Activated T-cell treated with anti-CD3 and anti-CD28 coated beads, Interleukin-2, amount 50 U/mL, for 72 hours (primary cell): Measurements from ENCODE around the gene RBM20. TPM values are rescaled to one million over a fixed set of nuclear protein-coding genes. Genes with fewer than 3 reads are reported as not detected.
"Not testable (repeated sequence)": the region's sequence is repeated elsewhere in the genome, so short reads cannot be mapped to it uniquely, and the experiment has no call there.

ENCODE experiments used
- ATAC-seq, 2 donors: fragments of 150-1000 bp; cut with Tn5 transposase; replicated peaks in 1 of 2; 2 replicates each; pipeline ENCODE4 v1.10.0; 2021; ENCODE audit warnings: moderate library complexity in 2 of 2, mild to moderate bottlenecking in 1 of 2
- DNase-seq, 2 donors: peaks; one replicate each; pipeline ENCODE4 v3.0.0; 2021 to 2022; ENCODE audit warnings: mixed read lengths in 1 of 2
- H3K27ac Mint-ChIP-seq: one replicate; pipeline ENCODE4 v1.8.0; 2022; ENCODE audit warnings: mild to moderate bottlenecking, moderate library complexity, mixed read lengths
- H3K27me3 Mint-ChIP-seq: one replicate; pipeline ENCODE4 v1.8.0; 2022; ENCODE audit warnings: low read depth, mixed read lengths
- H3K36me3 Mint-ChIP-seq, 2 donors: one replicate each; pipeline ENCODE4 v1.8.0; 2022; ENCODE audit warnings: mixed read lengths in 2 of 2, mild to moderate bottlenecking in 1 of 2; ENCODE audit not compliant: insufficient read depth in 2 of 2
- H3K4me1 Mint-ChIP-seq: one replicate; pipeline ENCODE4 v1.8.0; 2022; ENCODE audit warnings: low read depth, mixed read lengths
- H3K4me3 Mint-ChIP-seq, 2 donors: one replicate each; pipeline ENCODE4 v1.8.0; 2022; ENCODE audit warnings: mild to moderate bottlenecking in 2 of 2, mixed read lengths in 2 of 2, moderate library complexity in 2 of 2
- H3K9me3 Mint-ChIP-seq, 2 donors: one replicate each; pipeline ENCODE4 v1.8.0; 2022; ENCODE audit warnings: mixed read lengths in 2 of 2
- total RNA-seq, 2 donors: library from RNA; stranded (reverse); gene quantifications; one replicate each; pipeline ENCODE4 v1.2.3, GENCODE V29; 2022

The RBM20 gene
- total RNA-seq, 2 donors from 2014 or later = 0.37 to 0.72 TPM

GRCh38 chr10:110767601-110768000, 123.5 kb downstream of the RBM20 start:
- H3K9me3 Mint-ChIP-seq, H3K36me3 Mint-ChIP-seq: not testable (repeated sequence)
- peaks cover 12% of the 10 kb centered on the region for H3K27me3 Mint-ChIP-seq

GRCh38 chr10:110770243-110770642, 126.1 kb downstream of the RBM20 start:
- H3K9me3 Mint-ChIP-seq = peaks cover 0 to 2% of the 10 kb centered on the region in 2 donors
- H3K36me3 Mint-ChIP-seq = no peaks in the 10 kb centered on the region
- peaks cover 68% of the 10 kb centered on the region for H3K4me1 Mint-ChIP-seq
- no peak overlapping the region for H3K4me3 Mint-ChIP-seq
- peaks cover 7% of the 10 kb centered on the region for H3K27me3 Mint-ChIP-seq
- no peak for DNase-seq
- H3K27ac Mint-ChIP-seq = peak overlapping the region; percentile 55
- ATAC-seq = no peak

More at GRCh38 chr10:110767601-110768000, 123.5 kb downstream of the RBM20 start:
- not testable (repeated sequence) for H3K27ac Mint-ChIP-seq, ATAC-seq, DNase-seq, H3K4me3 Mint-ChIP-seq
- peaks cover 66% of the 10 kb centered on the region for H3K4me1 Mint-ChIP-seq

DNA sequence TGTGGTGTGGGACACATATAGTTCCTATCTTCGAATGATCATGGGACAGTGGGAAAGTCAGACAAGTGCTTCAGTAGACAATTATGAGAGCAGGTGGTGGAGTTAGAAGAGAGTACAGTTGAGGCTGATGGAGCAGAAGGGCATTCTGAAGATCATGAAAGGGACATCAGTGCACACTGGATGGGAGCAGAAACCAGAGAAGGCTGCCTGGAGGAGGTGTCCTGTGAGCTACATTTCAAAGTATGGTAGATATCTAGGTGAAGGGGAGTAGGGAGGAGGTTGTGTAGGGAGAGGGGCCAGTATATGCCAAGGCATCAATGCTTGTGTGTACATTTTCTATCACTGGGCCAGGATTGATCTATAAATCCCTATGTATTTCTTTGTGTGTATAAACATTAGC, 127.3 kb downstream of the RBM20 start:
- Mint-ChIP-seq H3K9me3 (peaks cover 0 to 3% of the 10 kb centered on the region in 2 donors), H3K27ac (no peak overlapping the region), H3K27me3 (peaks cover 7% of the 10 kb centered on the region), H3K4me3 (no peak overlapping the region), H3K36me3 (no peaks in the 10 kb centered on the region), H3K4me1 (peaks cover 65% of the 10 kb centered on the region)
- DNase-seq = no peak
- no peak for ATAC-seq

DNA sequence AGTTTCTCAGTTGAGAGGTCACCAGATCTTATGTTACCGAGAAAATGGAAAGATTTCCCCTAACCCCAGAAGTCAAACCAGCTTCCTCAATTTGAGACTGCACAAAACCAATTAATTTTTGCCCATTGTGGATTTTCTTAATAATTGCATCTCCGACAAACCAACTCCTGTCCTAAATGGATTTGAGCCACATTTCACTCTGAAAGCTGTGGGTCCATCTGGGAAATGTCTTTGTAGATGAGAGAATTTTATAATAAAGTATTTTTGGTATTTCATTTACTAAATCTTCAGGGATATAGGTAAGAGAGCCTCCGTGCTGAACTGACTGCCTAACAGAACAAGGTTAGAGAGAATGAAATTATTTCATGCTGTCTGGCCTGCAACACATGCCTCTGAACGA, 127.9 kb downstream of the RBM20 start:
- H3K36me3 Mint-ChIP-seq = no peaks in the 10 kb centered on the region
- H3K27me3 Mint-ChIP-seq = peaks cover 7% of the 10 kb centered on the region
- peaks cover 0 to 3% of the 10 kb centered on the region in 2 donors for H3K9me3 Mint-ChIP-seq
- no peak for ATAC-seq
- H3K4me3 Mint-ChIP-seq = no peak overlapping the region
- no peak overlapping the region for H3K27ac Mint-ChIP-seq
- DNase-seq = no peak
- peaks cover 70% of the 10 kb centered on the region for H3K4me1 Mint-ChIP-seq

- ATAC-seq (no peak), DNase-seq (no peak)
- Mint-ChIP-seq H3K4me1 (peaks cover 76% of the 10 kb centered on the region), H3K4me3 (no peak overlapping the region), H3K9me3 (peaks cover 0 to 3% of the 10 kb centered on the region in 2 donors), H3K27ac (no peak overlapping the region), H3K36me3 (no peaks in the 10 kb centered on the region), H3K27me3 (peaks cover 7% of the 10 kb centered on the region)
Measured at GRCh38 chr10:110772454-110773025, 128.4 kb downstream of the RBM20 start.

GRCh38 chr10:110773693-110774068, 129.5 kb downstream of the RBM20 start:
- H3K4me1 Mint-ChIP-seq = peaks cover 87% of the 10 kb centered on the region
- H3K9me3 Mint-ChIP-seq = peaks cover 0 to 3% of the 10 kb centered on the region in 2 donors
- H3K4me3 Mint-ChIP-seq = peak overlapping the region; percentile 18 to 36
- peaks cover 7% of the 10 kb centered on the region for H3K27me3 Mint-ChIP-seq
- H3K36me3 Mint-ChIP-seq = no peaks in the 10 kb centered on the region
- ATAC-seq (peak in 1 of 2 donors; percentile 1), DNase-seq (no peak)
- peak overlapping the region; percentile 95 for H3K27ac Mint-ChIP-seq

DNA sequence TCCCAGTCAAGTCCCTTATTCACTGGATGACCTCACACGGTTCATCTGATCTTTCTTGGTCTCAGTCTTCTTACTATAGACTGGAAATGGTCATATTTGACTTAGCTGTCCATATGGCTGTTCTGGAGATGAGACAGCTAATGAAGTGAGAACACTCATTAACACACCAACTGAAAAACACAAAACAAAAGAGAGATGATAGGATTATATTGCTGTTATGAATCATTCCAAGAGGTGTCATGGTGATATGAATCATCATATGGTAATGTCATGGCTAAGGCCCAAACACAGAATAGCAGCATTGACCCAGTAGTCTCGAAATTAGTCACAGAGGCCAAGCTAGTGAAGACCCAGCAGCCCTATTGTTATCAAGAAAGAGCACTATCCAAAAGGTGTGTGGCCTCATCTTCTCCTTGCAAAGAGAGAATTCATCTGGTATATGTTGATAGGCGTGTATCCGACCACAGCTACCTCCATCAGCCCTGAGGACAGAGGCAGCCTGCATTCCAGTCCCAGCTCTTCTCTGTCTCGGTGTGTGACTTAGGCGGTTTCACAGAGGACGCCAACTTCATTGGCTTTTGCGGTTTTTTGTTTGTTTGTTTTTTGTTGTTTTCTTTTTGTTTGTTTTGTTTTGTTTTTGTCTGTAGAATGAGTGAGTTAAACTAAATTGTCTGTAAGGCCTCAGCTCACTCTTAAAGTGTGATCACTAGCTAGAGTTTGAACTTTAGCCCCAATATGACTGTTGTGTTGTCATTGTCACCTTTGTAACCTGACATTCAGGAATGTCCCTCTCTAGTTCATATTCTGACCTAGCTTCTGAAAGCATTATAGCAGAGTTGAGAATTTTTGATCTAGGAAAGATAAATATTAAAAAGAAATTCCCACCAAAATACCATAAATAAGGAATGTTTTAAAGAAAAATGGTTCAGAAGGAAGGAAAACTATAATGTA, 130.2 kb downstream of the RBM20 start:
- DNase-seq = peak; percentile 79
- peak; percentile 94 for ATAC-seq
- H3K4me1 Mint-ChIP-seq = peaks cover 88% of the 10 kb centered on the region
- no peaks in the 10 kb centered on the region for H3K36me3 Mint-ChIP-seq
- peaks cover 7% of the 10 kb centered on the region for H3K27me3 Mint-ChIP-seq
- peaks cover 0 to 3% of the 10 kb centered on the region in 2 donors for H3K9me3 Mint-ChIP-seq
- peak overlapping the region; percentile 70 to 88 for H3K4me3 Mint-ChIP-seq
- H3K27ac Mint-ChIP-seq = peak overlapping the region; percentile 95

GRCh38 chr10:110775020-110775375, 130.9 kb downstream of the RBM20 start:
- no peak for ATAC-seq
- Mint-ChIP-seq H3K27ac (peak overlapping the region; percentile 95), H3K9me3 (peaks cover 0 to 3% of the 10 kb centered on the region in 2 donors), H3K36me3 (no peaks in the 10 kb centered on the region), H3K27me3 (peaks cover 7% of the 10 kb centered on the region), H3K4me1 (peaks cover 88% of the 10 kb centered on the region), H3K4me3 (peak overlapping the region; percentile 70 to 88)
- DNase-seq = no peak

DNA sequence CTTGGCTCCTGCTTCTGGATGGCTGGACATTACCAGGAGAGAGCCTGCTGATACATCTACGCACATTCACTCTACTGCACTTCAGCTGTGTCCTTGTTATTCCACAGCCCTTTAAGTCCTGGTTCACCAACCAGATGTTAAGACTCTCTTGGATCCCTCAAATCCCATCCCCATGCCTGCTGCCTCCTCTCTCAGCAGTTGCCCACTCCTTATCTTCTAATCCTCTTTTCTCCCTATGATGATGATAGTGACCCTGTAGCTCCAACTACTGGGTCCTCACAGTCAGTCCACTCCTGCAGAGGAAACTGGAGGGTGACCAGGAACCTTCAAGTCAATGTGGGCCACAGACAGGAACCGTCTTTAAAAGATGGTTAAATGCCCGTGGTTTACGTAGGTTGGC, 131.3 kb downstream of the RBM20 start:
- H3K27me3 Mint-ChIP-seq = peaks cover 7% of the 10 kb centered on the region
- ATAC-seq (no peak), DNase-seq (no peak)
- peaks cover 84% of the 10 kb centered on the region for H3K4me1 Mint-ChIP-seq
- peak overlapping the region in 1 of 2 donors; percentile 70 for H3K4me3 Mint-ChIP-seq
- H3K9me3 Mint-ChIP-seq = peaks cover 0 to 3% of the 10 kb centered on the region in 2 donors
- H3K36me3 Mint-ChIP-seq = no peaks in the 10 kb centered on the region
- H3K27ac Mint-ChIP-seq = no peak overlapping the region

DNA sequence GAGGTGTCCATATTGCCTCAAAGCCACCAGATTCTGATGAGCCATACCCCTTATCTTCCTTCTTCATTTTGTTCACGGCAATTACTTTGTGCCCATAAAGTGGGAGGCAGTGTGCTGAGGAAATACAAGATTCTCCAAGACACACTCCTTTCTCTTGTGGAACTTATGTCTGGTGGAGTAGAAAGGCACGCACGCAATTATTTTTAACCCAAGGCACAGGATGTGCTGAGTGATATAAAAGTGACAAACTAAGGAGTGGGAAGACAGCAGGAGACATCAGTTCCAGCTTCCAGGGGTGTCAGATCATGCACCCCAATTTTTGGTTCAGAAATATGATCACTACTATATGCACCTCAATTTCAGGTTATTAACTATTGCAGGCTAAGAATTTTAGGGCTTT, 132.9 kb downstream of the RBM20 start:
- Mint-ChIP-seq H3K36me3 (no peaks in the 10 kb centered on the region), H3K4me1 (peaks cover 72% of the 10 kb centered on the region), H3K9me3 (peaks cover 0 to 1% of the 10 kb centered on the region in 2 donors), H3K27ac (no peak overlapping the region), H3K27me3 (no peaks in the 10 kb centered on the region), H3K4me3 (peak overlapping the region in 1 of 2 donors; percentile 23)
- no peak for DNase-seq
- ATAC-seq = no peak

- H3K4me1 Mint-ChIP-seq = peaks cover 76% of the 10 kb centered on the region
- H3K27ac Mint-ChIP-seq = no peak overlapping the region
- ATAC-seq = no peak
- H3K9me3 Mint-ChIP-seq = peaks cover 0 to 1% of the 10 kb centered on the region in 2 donors
- DNase-seq = no peak
- H3K36me3 Mint-ChIP-seq = peaks cover 0 to under 1% of the 10 kb centered on the region in 2 donors
- no peak overlapping the region for H3K4me3 Mint-ChIP-seq
- no peaks in the 10 kb centered on the region for H3K27me3 Mint-ChIP-seq
Measured at GRCh38 chr10:110777661-110778060, 133.5 kb downstream of the RBM20 start.

DNA sequence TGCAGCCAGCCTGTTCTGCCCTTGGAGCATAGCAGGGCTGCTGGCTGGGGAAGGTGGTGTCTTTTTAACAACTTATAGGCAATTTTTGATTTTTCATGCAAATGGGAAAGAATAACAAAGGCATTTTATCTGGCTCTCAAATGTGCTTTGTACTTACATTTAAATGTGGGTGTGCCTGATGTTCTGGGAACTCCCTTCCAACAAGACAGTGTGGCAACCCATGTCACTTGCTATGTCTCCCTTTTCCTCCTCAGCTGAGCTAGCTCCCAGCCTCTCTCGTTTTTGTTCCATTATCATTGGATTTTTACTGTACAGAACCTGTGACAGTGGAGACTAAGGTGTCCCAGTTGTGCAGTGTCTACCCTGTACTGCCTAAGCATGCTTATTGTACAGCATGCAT, 134.1 kb downstream of the RBM20 start:
- DNase-seq (no peak), ATAC-seq (no peak)
- Mint-ChIP-seq H3K27ac (no peak overlapping the region), H3K4me1 (peaks cover 76% of the 10 kb centered on the region), H3K27me3 (no peaks in the 10 kb centered on the region), H3K4me3 (no peak overlapping the region), H3K36me3 (peaks cover 0 to 4% of the 10 kb centered on the region in 2 donors), H3K9me3 (peaks cover 1 to 3% of the 10 kb centered on the region in 2 donors)

GRCh38 chr10:110779489-110779888, 135.4 kb downstream of the RBM20 start:
- peak overlapping the region in 1 of 2 donors; percentile 3 for H3K4me3 Mint-ChIP-seq
- H3K27ac Mint-ChIP-seq = no peak overlapping the region
- DNase-seq (peak; percentile 64 to 68), ATAC-seq (peak; percentile 73 to 81)
- H3K9me3 Mint-ChIP-seq = peaks cover 4 to 5% of the 10 kb centered on the region in 2 donors
- H3K36me3 Mint-ChIP-seq = peaks cover 2 to 9% of the 10 kb centered on the region in 2 donors
- H3K4me1 Mint-ChIP-seq = peaks cover 80% of the 10 kb centered on the region
- H3K27me3 Mint-ChIP-seq = no peaks in the 10 kb centered on the region
